ENCODE data around the gene BCAR1. TPM values are rescaled to one million over a fixed set of nuclear protein-coding genes. Genes with fewer than 3 reads are reported as not detected.

The BCAR1 gene, protein sequence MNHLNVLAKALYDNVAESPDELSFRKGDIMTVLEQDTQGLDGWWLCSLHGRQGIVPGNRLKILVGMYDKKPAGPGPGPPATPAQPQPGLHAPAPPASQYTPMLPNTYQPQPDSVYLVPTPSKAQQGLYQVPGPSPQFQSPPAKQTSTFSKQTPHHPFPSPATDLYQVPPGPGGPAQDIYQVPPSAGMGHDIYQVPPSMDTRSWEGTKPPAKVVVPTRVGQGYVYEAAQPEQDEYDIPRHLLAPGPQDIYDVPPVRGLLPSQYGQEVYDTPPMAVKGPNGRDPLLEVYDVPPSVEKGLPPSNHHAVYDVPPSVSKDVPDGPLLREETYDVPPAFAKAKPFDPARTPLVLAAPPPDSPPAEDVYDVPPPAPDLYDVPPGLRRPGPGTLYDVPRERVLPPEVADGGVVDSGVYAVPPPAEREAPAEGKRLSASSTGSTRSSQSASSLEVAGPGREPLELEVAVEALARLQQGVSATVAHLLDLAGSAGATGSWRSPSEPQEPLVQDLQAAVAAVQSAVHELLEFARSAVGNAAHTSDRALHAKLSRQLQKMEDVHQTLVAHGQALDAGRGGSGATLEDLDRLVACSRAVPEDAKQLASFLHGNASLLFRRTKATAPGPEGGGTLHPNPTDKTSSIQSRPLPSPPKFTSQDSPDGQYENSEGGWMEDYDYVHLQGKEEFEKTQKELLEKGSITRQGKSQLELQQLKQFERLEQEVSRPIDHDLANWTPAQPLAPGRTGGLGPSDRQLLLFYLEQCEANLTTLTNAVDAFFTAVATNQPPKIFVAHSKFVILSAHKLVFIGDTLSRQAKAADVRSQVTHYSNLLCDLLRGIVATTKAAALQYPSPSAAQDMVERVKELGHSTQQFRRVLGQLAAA
- 67.4 to 94.3 TPM (median 76.5 TPM) in 5 replicates for total RNA-seq (2022; extraction: Qiagen RNA extraction; ENCODE audit: low read depth)

GRCh38 chr16:75251280-75252048, at the start of gene BCAR1:
TSS of gene BCAR1 (minus strand) at chr16:75251624. CDS start at chr16:75251482, 142 bp downstream.

GRCh38 chr16:75218256-75219076, 33.0 kb downstream of the BCAR1 start, which contains the start of gene CTRB1:
TSS of gene CTRB1 (plus strand) at chr16:75218988. CDS start at chr16:75219008, 20 bp downstream.

DNA sequence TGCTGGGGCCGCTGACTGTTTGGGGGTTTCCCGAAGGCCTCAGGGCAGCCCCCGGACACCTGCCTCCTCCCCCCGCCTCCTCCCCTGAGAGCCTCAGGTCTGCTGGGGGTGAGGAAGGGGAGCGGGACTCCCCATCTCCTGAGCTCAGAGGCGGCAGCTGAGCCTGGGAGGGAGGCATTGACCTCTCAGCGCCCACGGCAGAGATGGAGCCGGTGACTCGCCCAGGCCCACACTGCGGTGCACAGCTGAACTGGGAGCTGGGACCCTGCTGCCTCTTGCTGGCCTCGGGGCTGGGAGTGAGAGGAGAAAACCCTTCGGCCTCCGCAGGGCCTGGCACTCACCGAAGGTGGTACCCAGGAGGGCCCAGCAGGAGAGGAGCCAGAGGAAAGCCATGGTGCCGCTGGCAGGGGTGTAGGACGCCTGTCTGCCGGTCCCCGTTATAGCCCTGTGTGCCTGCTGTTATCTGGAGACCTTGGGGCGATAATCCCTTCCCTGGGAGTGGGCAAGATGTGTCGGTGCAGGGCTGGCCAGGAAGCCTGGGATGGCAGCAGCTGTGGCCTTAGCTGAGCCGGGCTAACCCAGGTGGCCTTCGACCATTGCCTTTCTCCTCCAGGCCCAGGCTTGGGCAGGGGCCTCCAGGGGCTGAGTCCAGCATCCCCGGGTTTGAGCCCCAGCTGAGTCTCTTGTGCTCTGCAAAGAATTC, 44.5 kb downstream of the BCAR1 start, which contains the start of gene CTRB2:
TSS of gene CTRB2 (minus strand) at position 413 of the 703 bp plus-strand sequence. CDS start at position 393, 20 bp downstream.

Other genes starting within 250 kb of the BCAR1 start
- 0.55 to 0.99 TPM (median 0.67 TPM) in 5 replicates for gene LDHD, start 134.8 kb downstream of the BCAR1 start, total RNA-seq (2022; extraction: Qiagen RNA extraction; ENCODE audit: low read depth)
- 10.1 to 13.0 TPM (median 12.8 TPM) in 5 replicates for gene ZFP1, start 103.1 kb downstream of the BCAR1 start, total RNA-seq (2022; extraction: Qiagen RNA extraction; ENCODE audit: low read depth)
- gene CTRB2, start 44.5 kb downstream of the BCAR1 start, total RNA-seq (2022; extraction: Qiagen RNA extraction; ENCODE audit: low read depth) = not detected in 5 replicates
- not detected in 5 replicates for gene CTRB1, start 32.6 kb downstream of the BCAR1 start, total RNA-seq (2022; extraction: Qiagen RNA extraction; ENCODE audit: low read depth)
- gene CFDP1, start 181.9 kb upstream of the BCAR1 start, total RNA-seq (2022; extraction: Qiagen RNA extraction; ENCODE audit: low read depth) = 50.8 to 59.6 TPM (median 53.8 TPM) in 5 replicates
- 12.5 to 19.0 TPM (median 16.0 TPM) in 5 replicates for gene TMEM170A, start 213.1 kb upstream of the BCAR1 start, total RNA-seq (2022; extraction: Qiagen RNA extraction; ENCODE audit: low read depth)
- gene CHST6, start 243.8 kb upstream of the BCAR1 start, total RNA-seq (2022; extraction: Qiagen RNA extraction; ENCODE audit: low read depth) = 0.07 to 0.16 TPM (median 0.12 TPM) in 5 replicates

Data from A549 treated with DMSO at 1 μM for 4 hours (cell line).